CD4-positive, CD25-positive, alpha-beta regulatory T cell (primary cell): Measurements from ENCODE around the gene LIMK2. TPM values are rescaled to one million over a fixed set of nuclear protein-coding genes. Genes with fewer than 3 reads are reported as not detected.

Source experiments
- ATAC-seq, 2 donors: fragments of 150-1000 bp; cut with Tn5 transposase; one replicate each; pipeline ENCODE4 v1.10.0; 2021; ENCODE audit warnings: low read depth in 2 of 2, moderate number of reproducible peaks in 2 of 2, moderate library complexity in 1 of 2
- DNase-seq, 3 donors: peaks; one replicate each; pipeline versions ENCODE4 v3.0.0 to v3.0.0-alpha.2; 2012 to 2022; ENCODE audit warnings: mixed read lengths in 1 of 3
- H3K27ac ChIP-seq: one replicate; pipeline ENCODE4 v1.7.0; 2013; ENCODE audit warnings: mild to moderate bottlenecking, low read length; ENCODE audit not compliant: insufficient read depth, poor library complexity, severe bottlenecking
- H3K27me3 ChIP-seq: one replicate; pipeline ENCODE4 v1.7.0; 2013; ENCODE audit warnings: low read length; ENCODE audit not compliant: control insufficient read depth, insufficient read depth
- H3K36me3 ChIP-seq: one replicate; pipeline ENCODE4 v1.7.0; 2013; ENCODE audit warnings: mild to moderate bottlenecking, low read length, moderate library complexity; ENCODE audit not compliant: control insufficient read depth, insufficient read depth
- H3K4me1 ChIP-seq: 2 replicates; pipeline ENCODE4 v1.7.0; 2013; ENCODE audit warnings: mild to moderate bottlenecking, low read length; ENCODE audit not compliant: insufficient read depth, control insufficient read depth, poor library complexity, severe bottlenecking
- H3K4me3 ChIP-seq: one replicate; pipeline ENCODE4 v1.7.0; 2013; ENCODE audit warnings: low read depth, mild to moderate bottlenecking, low read length, moderate library complexity
- H3K9me3 ChIP-seq, 2 experiments: 1 replicate in 1 of 2; 2 replicates in 1 of 2; pipeline ENCODE4 v1.7.0; 2013; ENCODE audit warnings: low read length in 2 of 2, mild to moderate bottlenecking in 1 of 2, moderate library complexity in 1 of 2; ENCODE audit not compliant: control insufficient read depth in 2 of 2
- H3K27ac Mint-ChIP-seq, 3 donors: one replicate each; pipeline ENCODE4 v1.8.0; 2020 to 2022; ENCODE audit warnings: mild to moderate bottlenecking in 3 of 3, mixed read lengths in 3 of 3, moderate library complexity in 2 of 3
- H3K27me3 Mint-ChIP-seq: one replicate; pipeline ENCODE4 v1.8.0; 2022; ENCODE audit warnings: mild to moderate bottlenecking, mixed read lengths
- H3K36me3 Mint-ChIP-seq: one replicate; pipeline ENCODE4 v1.8.0; 2020; ENCODE audit warnings: mixed read lengths
- H3K4me1 Mint-ChIP-seq, 4 donors: one replicate each; pipeline ENCODE4 v1.8.0; 2020 to 2022; ENCODE audit warnings: mixed read lengths in 4 of 4, mild to moderate bottlenecking in 1 of 4
- H3K4me3 Mint-ChIP-seq, 4 donors: one replicate each; pipeline ENCODE4 v1.8.0; 2020 to 2022; ENCODE audit warnings: mild to moderate bottlenecking in 4 of 4, mixed read lengths in 4 of 4, moderate library complexity in 3 of 4
- H3K9me3 Mint-ChIP-seq, 7 donors: one replicate each; pipeline ENCODE4 v1.8.0; 2020 to 2022; ENCODE audit warnings: mixed read lengths in 7 of 7, mild to moderate bottlenecking in 3 of 7, moderate library complexity in 2 of 7
- polyA plus RNA-seq, 4 donors: library from polyadenylated mRNA; unstranded; fragments of 300-500 nt; fragmentation: Illumina TruSeq; gene quantifications; one replicate each; pipeline ENCODE4 v1.2.3, GENCODE V29; 2021
- total RNA-seq: library from RNA; stranded (reverse); gene quantifications from one replicate; pipeline ENCODE4 v1.2.3, GENCODE V29; 2022

Gene LIMK2
- total and polyA plus RNA-seq, 5 donors from 2014 or later = 22.4 to 42.4 (median 26.5) TPM

- ATAC-seq (no peak), DNase-seq (no peak)
- Histone ChIP-seq H3K27ac (peak overlapping the region; percentile 43), H3K4me3 (peak overlapping the region; percentile 7), H3K27me3 (no peaks in the 10 kb centered on the region), H3K4me1 (peaks cover 37% of the 10 kb centered on the region), H3K9me3 (no peaks in the 10 kb centered on the region), H3K36me3 (peaks cover 56% of the 10 kb centered on the region)
- peak overlapping the region in 2 of 4 donors; percentile 51 to 71 for H3K4me3 Mint-ChIP-seq
- H3K27me3 Mint-ChIP-seq = no peaks in the 10 kb centered on the region
- H3K27ac Mint-ChIP-seq = peak overlapping the region; percentile 92 to 96 (median 95)
- H3K4me1 Mint-ChIP-seq = peaks cover 18 to 77% (median 35%) of the 10 kb centered on the region in 4 donors
- H3K36me3 Mint-ChIP-seq = peaks cover 56% of the 10 kb centered on the region
- H3K9me3 Mint-ChIP-seq = no peaks in the 10 kb centered on the region
Measured at GRCh38 chr22:31271485-31271884, 59.4 kb downstream of the LIMK2 start.

GRCh38 chr22:31272522-31273446 is 60.7 kb downstream of the LIMK2 start:
- Histone ChIP-seq H3K36me3 (peaks cover 43% of the 10 kb centered on the region), H3K9me3 (no peaks in the 10 kb centered on the region), H3K27ac (peak overlapping the region; percentile 55), H3K4me3 (no peak overlapping the region), H3K4me1 (peaks cover 48% of the 10 kb centered on the region), H3K27me3 (no peaks in the 10 kb centered on the region)
- DNase-seq (peak; percentile 41 to 74 (median 55)), ATAC-seq (peak; percentile 55 to 70)
- Mint-ChIP-seq H3K36me3 (peaks cover 49% of the 10 kb centered on the region), H3K27me3 (no peaks in the 10 kb centered on the region), H3K9me3 (no peaks in the 10 kb centered on the region), H3K27ac (peak overlapping the region; percentile 76 to 92 (median 81)), H3K4me3 (peak overlapping the region in 1 of 4 donors; percentile 32), H3K4me1 (peaks cover 18 to 85% (median 38%) of the 10 kb centered on the region in 4 donors)

GRCh38 chr22:31274017-31274416 is 61.9 kb downstream of the LIMK2 start:
- DNase-seq (no peak), ATAC-seq (no peak)
- Histone ChIP-seq H3K4me3 (no peak overlapping the region), H3K4me1 (peaks cover 61% of the 10 kb centered on the region), H3K27me3 (no peaks in the 10 kb centered on the region), H3K9me3 (no peaks in the 10 kb centered on the region), H3K27ac (no peak overlapping the region), H3K36me3 (peaks cover 32% of the 10 kb centered on the region)
- Mint-ChIP-seq H3K9me3 (no peaks in the 10 kb centered on the region), H3K27ac (peak overlapping the region; percentile 92 to 98 (median 92)), H3K27me3 (no peaks in the 10 kb centered on the region), H3K4me1 (peaks cover 22 to 90% (median 47%) of the 10 kb centered on the region in 4 donors), H3K36me3 (peaks cover 41% of the 10 kb centered on the region), H3K4me3 (peak overlapping the region in 1 of 4 donors; percentile 39)

DNA sequence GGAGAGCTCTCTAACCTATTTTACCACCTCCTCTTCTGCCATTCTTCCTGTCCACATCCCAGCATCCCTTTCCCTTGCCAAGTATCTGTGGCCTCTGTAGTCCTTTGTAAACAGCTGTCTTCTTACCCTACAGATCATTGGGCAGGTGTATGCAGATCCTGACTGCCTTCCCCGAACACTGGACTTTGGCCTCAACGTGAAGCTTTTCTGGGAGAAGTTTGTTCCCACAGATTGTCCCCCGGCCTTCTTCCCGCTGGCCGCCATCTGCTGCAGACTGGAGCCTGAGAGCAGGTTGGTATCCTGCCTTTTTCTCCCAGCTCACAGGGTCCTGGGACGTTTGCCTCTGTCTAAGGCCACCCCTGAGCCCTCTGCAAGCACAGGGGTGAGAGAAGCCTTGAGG is 62.9 kb downstream of the LIMK2 start:
- H3K27ac ChIP-seq = peak overlapping the region; percentile 49
- peaks cover 34% of the 10 kb centered on the region for H3K36me3 ChIP-seq
- peaks cover 46% of the 10 kb centered on the region for H3K36me3 Mint-ChIP-seq

DNA sequence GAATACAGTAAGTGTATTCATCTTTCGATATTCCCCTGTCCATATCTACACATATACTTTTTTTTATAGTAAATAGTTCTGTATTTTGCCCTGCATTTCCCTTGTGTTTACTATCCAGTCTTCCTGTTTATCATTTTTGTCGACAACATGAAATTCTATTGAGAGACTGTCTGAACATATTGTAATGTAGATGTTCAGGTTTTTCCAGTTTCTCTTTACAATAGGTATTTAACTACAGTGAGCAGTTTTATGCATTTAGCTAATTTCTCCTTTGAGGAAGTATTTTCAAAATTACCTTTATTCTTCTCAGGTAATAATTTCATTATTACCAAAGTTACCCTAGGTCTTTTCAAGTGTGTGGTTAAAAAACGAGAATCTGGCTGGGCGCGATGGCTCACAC is 63.5 kb downstream of the LIMK2 start:
- no peaks in the 10 kb centered on the region for H3K27me3 Mint-ChIP-seq

More for the DNA sequence above, 62.9 kb downstream of the LIMK2 start:
- peaks cover 68% of the 10 kb centered on the region for H3K4me1 ChIP-seq
- DNase-seq (no peak), ATAC-seq (no peak)
- H3K27me3 ChIP-seq = no peaks in the 10 kb centered on the region
- H3K4me1 Mint-ChIP-seq = peaks cover 29 to 95% (median 54%) of the 10 kb centered on the region in 4 donors
- H3K27me3 Mint-ChIP-seq = no peaks in the 10 kb centered on the region
- H3K27ac Mint-ChIP-seq = peak overlapping the region; percentile 92 to 98 (median 92)
- no peak overlapping the region for H3K4me3 ChIP-seq
- H3K9me3 ChIP-seq = no peaks in the 10 kb centered on the region
- H3K4me3 Mint-ChIP-seq = peak overlapping the region in 1 of 4 donors; percentile 50
- H3K9me3 Mint-ChIP-seq = no peaks in the 10 kb centered on the region

DNA sequence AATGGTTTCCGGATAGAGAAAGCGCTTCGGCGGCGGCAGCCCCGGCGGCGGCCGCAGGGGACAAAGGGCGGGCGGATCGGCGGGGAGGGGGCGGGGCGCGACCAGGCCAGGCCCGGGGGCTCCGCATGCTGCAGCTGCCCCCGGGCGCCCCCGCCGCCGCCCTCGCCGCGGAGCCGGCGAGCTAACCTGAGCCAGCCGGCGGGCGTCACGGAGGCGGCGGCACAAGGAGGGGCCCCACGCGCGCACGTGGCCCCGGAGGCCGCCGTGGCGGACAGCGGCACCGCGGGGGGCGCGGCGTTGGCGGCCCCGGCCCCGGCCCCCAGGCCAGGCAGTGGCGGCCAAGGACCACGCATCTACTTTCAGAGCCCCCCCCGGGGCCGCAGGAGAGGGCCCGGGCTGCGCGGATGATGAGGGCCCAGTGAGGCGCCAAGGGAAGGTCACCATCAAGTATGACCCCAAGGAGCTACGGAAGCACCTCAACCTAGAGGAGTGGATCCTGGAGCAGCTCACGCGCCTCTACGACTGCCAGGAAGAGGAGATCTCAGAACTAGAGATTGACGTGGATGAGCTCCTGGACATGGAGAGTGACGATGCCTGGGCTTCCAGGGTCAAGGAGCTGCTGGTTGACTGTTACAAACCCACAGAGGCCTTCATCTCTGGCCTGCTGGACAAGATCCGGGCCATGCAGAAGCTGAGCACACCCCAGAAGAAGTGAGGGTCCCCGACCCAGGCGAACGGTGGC is 64.5 kb downstream of the LIMK2 start:
- H3K36me3 ChIP-seq = peaks cover 45% of the 10 kb centered on the region
- H3K4me3 Mint-ChIP-seq = peak overlapping the region in 3 of 4 donors; percentile 13 to 47 (median 26)
- no peak for ATAC-seq

More for the DNA sequence above, 63.5 kb downstream of the LIMK2 start:
- Mint-ChIP-seq H3K4me3 (peak overlapping the region in 3 of 4 donors; percentile 50 to 61 (median 54)), H3K36me3 (peaks cover 46% of the 10 kb centered on the region), H3K9me3 (peaks cover 0 to 1% (median 0%) of the 10 kb centered on the region in 7 donors), H3K27ac (peak overlapping the region; percentile 92 to 98 (median 92)), H3K4me1 (peaks cover 28 to 95% (median 56%) of the 10 kb centered on the region in 4 donors)
- Histone ChIP-seq H3K36me3 (peaks cover 38% of the 10 kb centered on the region), H3K4me3 (no peak overlapping the region), H3K27ac (peak overlapping the region; percentile 49), H3K9me3 (no peaks in the 10 kb centered on the region), H3K27me3 (no peaks in the 10 kb centered on the region), H3K4me1 (peaks cover 71% of the 10 kb centered on the region)
- DNase-seq (no peak), ATAC-seq (no peak)

GRCh38 chr22:31277741-31278140 is 65.6 kb downstream of the LIMK2 start:
- H3K4me3 Mint-ChIP-seq = peak overlapping the region; percentile 65 to 95 (median 86)
- no peaks in the 10 kb centered on the region for H3K9me3 ChIP-seq
- peak overlapping the region; percentile 99 for H3K27ac Mint-ChIP-seq
- H3K4me3 ChIP-seq = peak overlapping the region; percentile 72
- DNase-seq = peak in 2 of 3 donors; percentile 46 to 73
- H3K4me1 Mint-ChIP-seq = peaks cover 22 to 96% (median 63%) of the 10 kb centered on the region in 4 donors
- no peaks in the 10 kb centered on the region for H3K27me3 ChIP-seq
- H3K27me3 Mint-ChIP-seq = no peaks in the 10 kb centered on the region
- H3K9me3 Mint-ChIP-seq = peaks cover 0 to 1% (median 0%) of the 10 kb centered on the region in 7 donors
- peaks cover 52% of the 10 kb centered on the region for H3K36me3 ChIP-seq
- H3K36me3 Mint-ChIP-seq = peaks cover 55% of the 10 kb centered on the region
- H3K27ac ChIP-seq = peak overlapping the region; percentile 80
- no peak for ATAC-seq
- H3K4me1 ChIP-seq = peaks cover 76% of the 10 kb centered on the region

More for the DNA sequence above, 64.5 kb downstream of the LIMK2 start:
- Mint-ChIP-seq H3K4me1 (peaks cover 24 to 95% (median 58%) of the 10 kb centered on the region in 4 donors), H3K36me3 (peaks cover 48% of the 10 kb centered on the region), H3K27ac (peak overlapping the region; percentile 92 to 98 (median 92)), H3K9me3 (peaks cover 0 to 1% (median 0%) of the 10 kb centered on the region in 7 donors), H3K27me3 (no peaks in the 10 kb centered on the region)
- peaks cover 72% of the 10 kb centered on the region for H3K4me1 ChIP-seq
- DNase-seq = no peak
- no peaks in the 10 kb centered on the region for H3K27me3 ChIP-seq
- H3K9me3 ChIP-seq = no peaks in the 10 kb centered on the region
- no peak overlapping the region for H3K4me3 ChIP-seq
- H3K27ac ChIP-seq = peak overlapping the region; percentile 80
